ENCODE results near the gene TRIM26.

The TRIM26 gene

GRCh38 chr6:30207619-30208295 lies 5.4 kb downstream of the TRIM26 start:
- no peak for DNase-seq

GRCh38 chr6:30206799-30207618 lies 6.2 kb downstream of the TRIM26 start:
- no peak for DNase-seq

GRCh38 chr6:30206152-30206551 lies 7.1 kb downstream of the TRIM26 start:
- no peak for DNase-seq

GRCh38 chr6:30204116-30204515 lies 9.1 kb downstream of the TRIM26 start:
- no peak for DNase-seq

GRCh38 chr6:30202366-30202765 lies 10.8 kb downstream of the TRIM26 start:
- DNase-seq, result no peak

GRCh38 chr6:30200551-30201281 lies 12.5 kb downstream of the TRIM26 start:
- DNase-seq, result no peak

GRCh38 chr6:30198166-30199084 lies 14.8 kb downstream of the TRIM26 start:
- no peak for DNase-seq

GRCh38 chr6:30196376-30196775 lies 16.8 kb downstream of the TRIM26 start:
- DNase-seq, result no peak

GRCh38 chr6:30195951-30196350 lies 17.3 kb downstream of the TRIM26 start:
- no peak for DNase-seq

- DNase-seq, result no peak
Observed at GRCh38 chr6:30194797-30195690, 18.2 kb downstream of the TRIM26 start.

- no peak for DNase-seq
Observed at GRCh38 chr6:30192076-30192475, 21.1 kb downstream of the TRIM26 start.

- no peak for DNase-seq
Observed at GRCh38 chr6:30188541-30188940, 24.7 kb downstream of the TRIM26 start.

GRCh38 chr6:30185846-30186484 lies 27.2 kb downstream of the TRIM26 start:
- DNase-seq, result no peak

GRCh38 chr6:30184417-30185031 lies 28.7 kb downstream of the TRIM26 start:
- DNase-seq, result no peak

GRCh38 chr6:30180145-30180544 lies 33.1 kb downstream of the TRIM26 start:
- DNase-seq, result no peak

- DNase-seq, result no peak
Observed at GRCh38 chr6:30178837-30179236, 34.4 kb downstream of the TRIM26 start.

- no peak for DNase-seq
Observed at GRCh38 chr6:30175765-30176164, 37.4 kb downstream of the TRIM26 start.

- no peak for DNase-seq
Observed at GRCh38 chr6:30172681-30173080, 40.5 kb downstream of the TRIM26 start.

- no peak for DNase-seq
Observed at GRCh38 chr6:30171677-30172471, 41.3 kb downstream of the TRIM26 start.

Measured in NCI-H345 (cell line).